ENCODE results near the gene RAC2.

DNA sequence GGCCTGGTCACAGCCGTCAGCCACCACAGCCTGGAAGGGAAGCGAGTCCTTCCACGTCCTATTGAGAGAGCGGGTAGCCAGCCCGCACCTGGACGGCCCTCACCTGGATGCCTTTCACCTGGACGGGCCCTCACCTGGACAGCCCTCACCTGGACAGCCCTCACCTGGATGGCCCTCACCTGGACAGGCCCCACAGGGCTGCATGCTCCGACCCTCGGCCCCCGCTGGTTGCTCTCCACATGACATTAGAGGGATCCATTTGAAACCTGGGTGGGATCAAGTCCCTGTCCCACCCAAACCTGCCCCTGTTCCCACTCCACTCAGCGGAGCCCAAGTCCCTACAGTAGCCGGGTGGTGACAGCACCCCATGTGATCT, 59.7 kb downstream of the RAC2 start:
- no peak for TF ChIP-seq POLR2A (IDR thresholded peaks at IDR 0.05)
- no peak for TF ChIP-seq CTCF (IDR thresholded peaks at IDR 0.05)
- TF ChIP-seq EP300 (IDR thresholded peaks at IDR 0.05): no peak
- TF ChIP-seq POLR2AphosphoS5 (IDR thresholded peaks at IDR 0.05): no peak
